ENCODE measurements around the gene PHLDA2.

PHLDA2 gene

GRCh38 chr11:2955906-2956476, 26.8 kb upstream of the PHLDA2 start:
- peak; percentile 8 for TF ChIP-seq CTCF (IDR thresholded peaks at IDR 0.05; ENCODE audit: low read depth, low read length, missing control alignments)
- no peak for DNase-seq (ENCODE audit: extremely low read depth, low read depth)
- no peak overlapping the region for H3K4me3 ChIP-seq (replicated peaks; ENCODE audit: low read depth, low read length)

GRCh38 chr11:2954263-2954662, 25.0 kb upstream of the PHLDA2 start:
- TF ChIP-seq CTCF (IDR thresholded peaks at IDR 0.05; ENCODE audit: low read depth, low read length, missing control alignments): no peak
- DNase-seq (ENCODE audit: extremely low read depth, low read depth): no peak
- no peak overlapping the region for H3K4me3 ChIP-seq (replicated peaks; ENCODE audit: low read depth, low read length)

GRCh38 chr11:2952290-2952689, 23.1 kb upstream of the PHLDA2 start:
- no peak for TF ChIP-seq CTCF (IDR thresholded peaks at IDR 0.05; ENCODE audit: low read depth, low read length, missing control alignments)
- DNase-seq (ENCODE audit: extremely low read depth, low read depth): no peak

GRCh38 chr11:2951231-2952110, 22.3 kb upstream of the PHLDA2 start:
- TF ChIP-seq CTCF (IDR thresholded peaks at IDR 0.05; ENCODE audit: low read depth, low read length, missing control alignments): no peak
- no peak for DNase-seq (ENCODE audit: extremely low read depth, low read depth)
- no peak overlapping the region for H3K4me3 ChIP-seq (replicated peaks; ENCODE audit: low read depth, low read length)

More at GRCh38 chr11:2952290-2952689, 23.1 kb upstream of the PHLDA2 start:
- H3K4me3 ChIP-seq (replicated peaks; ENCODE audit: low read depth, low read length): no peak overlapping the region

- no peak overlapping the region for H3K4me3 ChIP-seq (replicated peaks; ENCODE audit: low read depth, low read length)
- no peak for TF ChIP-seq CTCF (IDR thresholded peaks at IDR 0.05; ENCODE audit: low read depth, low read length, missing control alignments)
- no peak for DNase-seq (ENCODE audit: extremely low read depth, low read depth)
Measured at GRCh38 chr11:2950825-2951224, 21.6 kb upstream of the PHLDA2 start.

- DNase-seq (ENCODE audit: extremely low read depth, low read depth): no peak
- no peak overlapping the region for H3K4me3 ChIP-seq (replicated peaks; ENCODE audit: low read depth, low read length)
- no peak for TF ChIP-seq CTCF (IDR thresholded peaks at IDR 0.05; ENCODE audit: low read depth, low read length, missing control alignments)
Measured at GRCh38 chr11:2949920-2950319, 20.7 kb upstream of the PHLDA2 start.
